GM12878 (cell line): Measurements from ENCODE around the gene TRPC3. TPM values are rescaled to one million over a fixed set of nuclear protein-coding genes. Genes with fewer than 3 reads are reported as not detected.

ENCODE experiments used
- ATAC-seq: fragments of 200-7000 bp; cut with Tn5 transposase; 3 replicates; pipeline ENCODE4 v1.9.1; 2020; ENCODE audit warnings: mild to moderate bottlenecking, moderate library complexity
- BruUV-seq: library from RNA; stranded (reverse); fragments of 400-500 nt; replicated peaks from 2 replicates; lab custom pipeline; 2021; lab: Mats Ljungman, UMichigan
- CTCF ChIA-PET: fragments of 300-600 bp; sonication (Branson Sonifier 250); formaldehyde crosslinking; extraction: SDS; loops from one replicate; lab custom pipeline; 2021; ENCODE audit warnings: inconsistent platforms; lab: Yijun Ruan, JAX
- POLR2A ChIA-PET: fragments of 350-600 bp; formaldehyde crosslinking; extraction: SDS; loops from one replicate; lab custom pipeline; 2021; ENCODE audit warnings: inconsistent platforms; lab: Charles Lee
- RAD21 ChIA-PET: fragments of 300-600 bp; sonication (Branson Sonifier 250); formaldehyde crosslinking; loops from one replicate; lab custom pipeline; 2023; ENCODE audit warnings: antibody characterized with exemption; ENCODE audit not compliant: unreplicated experiment; lab: Charles Lee
- SMC1A ChIA-PET: fragments of 300-600 bp; sonication (Branson Sonifier 250); formaldehyde crosslinking; loops from one replicate; lab custom pipeline; 2023; ENCODE audit not compliant: unreplicated experiment, uncharacterized antibody; lab: Charles Lee
- DNase-seq: peaks from one replicate; pipeline ENCODE4 v3.0.0-alpha.2; 2011; ENCODE audit warnings: low read depth, low spot score
- FAIRE-seq: peaks from 3 replicates; lab custom pipeline; 2011; peaks lifted over from hg19 to GRCh38; lab: Jason Lieb, UNC
- H2AFZ ChIP-seq: 2 replicates; pipeline ENCODE4 v1.6.0; 2011; ENCODE audit warnings: low read depth, low read length, control low read depth; ENCODE audit not compliant: control insufficient read depth
- H3K27ac ChIP-seq: 2 replicates; pipeline ENCODE4 v1.5.1; 2011; ENCODE audit warnings: control low read depth; ENCODE audit not compliant: control insufficient read depth, insufficient read depth
- H3K27me3 ChIP-seq, 2 experiments: replicated peaks in 1 of 2; 2 replicates each; pipeline versions ENCODE4 v1.6.0 to v1.6.1; 2011; ENCODE audit warnings: low read length in 1 of 2; ENCODE audit not compliant: control insufficient read depth in 2 of 2, insufficient read depth in 2 of 2
- H3K36me3 ChIP-seq, 2 experiments: 2 replicates each; pipeline ENCODE4 v1.5.1; 2011; ENCODE audit warnings: low read length in 1 of 2; ENCODE audit not compliant: control insufficient read depth in 2 of 2, insufficient read depth in 2 of 2
- H3K4me1 ChIP-seq: 2 replicates; pipeline ENCODE4 v1.6.1; 2011; ENCODE audit warnings: mild to moderate bottlenecking, low read length, moderate library complexity, mixed read lengths; ENCODE audit not compliant: control insufficient read depth, insufficient read depth
- H3K4me2 ChIP-seq: 2 replicates; pipeline ENCODE4 v1.6.0; 2011; ENCODE audit warnings: control low read depth; ENCODE audit not compliant: control insufficient read depth, insufficient read depth
- H3K4me3 ChIP-seq: fragments of 200-600 bp; sonication (generic); 2 replicates; pipeline ENCODE4 v1.5.1; 2016
- H3K79me2 ChIP-seq: 2 replicates; pipeline ENCODE4 v1.6.0; 2011; ENCODE audit warnings: low read length; ENCODE audit not compliant: control insufficient read depth, insufficient read depth
- H3K9ac ChIP-seq: 2 replicates; pipeline ENCODE4 v1.8.0; 2011; ENCODE audit warnings: low read length, control low read depth, mixed read lengths; ENCODE audit not compliant: control insufficient read depth, insufficient read depth
- H3K9me3 ChIP-seq: replicated peaks from 3 replicates; pipeline ENCODE4 v1.5.1; 2011; ENCODE audit warnings: mild to moderate bottlenecking, low read length; ENCODE audit not compliant: control insufficient read depth, insufficient read depth
- H4K20me1 ChIP-seq: 2 replicates; pipeline ENCODE4 v1.6.0; 2011; ENCODE audit not compliant: control insufficient read depth, insufficient read depth
- ASH2L ChIP-seq: fragments of 300-600, 200-600 bp; sonication (generic); IDR thresholded peaks from 2 replicates; pipeline ENCODE4 v1.6.1; 2017; ENCODE audit warnings: low read depth, mild to moderate bottlenecking, borderline replicate concordance
- HCFC1 ChIP-seq: fragments of 150-350 bp; IDR thresholded peaks from 2 replicates; pipeline ENCODE4 v1.6.1; 2014; ENCODE audit warnings: low read length
- PBX3 ChIP-seq: IDR thresholded peaks from 2 replicates; pipeline ENCODE4 v1.6.1; 2011; ENCODE audit warnings: mild to moderate bottlenecking, low read depth, low read length, moderate library complexity; ENCODE audit not compliant: insufficient replicate concordance
- SMARCA5 ChIP-seq: fragments of 450-650 bp; IDR thresholded peaks from 2 replicates; pipeline ENCODE4 v1.6.1; 2017; ENCODE audit warnings: mild to moderate bottlenecking
- ZBED1 ChIP-seq: IDR thresholded peaks from 2 replicates; pipeline ENCODE4 v1.6.1; 2016; ENCODE audit warnings: borderline replicate concordance
- WGBS: methylation state at CpG from one replicate; pipeline ENCODE4 v1.1.6; 2016; ENCODE audit warnings: low lambda C conversion rate; ENCODE audit not compliant: insufficient replicate concordance, insufficient coverage; ENCODE audit errors: missing lambda C conversion rate; 5-methylcytosine and 5-hydroxymethylcytosine counted together
- in situ Hi-C: fragments of 300-500 bp; cut with MboI; formaldehyde crosslinking; loops from 9 replicates; pipeline ENCODE4 v1.14.3; 2018; ENCODE audit warnings: mixed read lengths
- intact Hi-C: fragments of 100-400 bp; cut with micrococcal nuclease; formaldehyde crosslinking; loops from one replicate; pipeline ENCODE4 v1.14.2; 2022; ENCODE audit not compliant: unreplicated experiment
- polyA plus RNA-seq, 11 experiments: library from polyadenylated mRNA; depleted of rRNA in 4 of 11; unstranded in 6 of 11; stranded (reverse) in 5 of 11; fragments of >200 nt; fragmentation: Nextera tagmentation in 4 of 11; fragmentation: Illumina TruSeq in 1 of 11; extraction: Ambion mirVana in 4 of 11; extraction: Trizol in 1 of 11; gene quantifications; 1 replicate in 1 of 11; 2 replicates in 10 of 11; pipeline versions ENCODE4 v1.2.1 to v1.2.3, GENCODE V29; 2011 to 2016; ENCODE audit warnings: inconsistent platforms in 2 of 11, missing spikeins in 2 of 11, low read depth in 1 of 11
- total RNA-seq, 4 experiments: library from RNA; depleted of rRNA in 3 of 4; stranded (reverse); fragments of >200 nt in 3 of 4; fragmentation: Illumina TruSeq in 1 of 4; extraction: Trizol in 1 of 4; gene quantifications; 2 replicates each; pipeline versions ENCODE4 v1.2.1 to v1.2.3, GENCODE V29; 2013 to 2021

TRPC3 gene
- total and polyA plus RNA-seq, 10 of the 15 experiments (the other 5 are each of a cell fraction or from before 2014, with no cell fraction given), result not detected

GRCh38 chr4:121838136-121838535, 113.7 kb downstream of the TRPC3 start (continued):
- TF ChIP-seq ZBED1 (no peak), PBX3 (no peak), ASH2L (no peak)

GRCh38 chr4:121829511-121829910, 122.3 kb downstream of the TRPC3 start:
- no peak for TF ChIP-seq HCFC1
- TF ChIP-seq SMARCA5, result no peak
- Histone ChIP-seq H3K4me3 (no peak overlapping the region), H3K36me3 (no peaks in the 10 kb centered on the region), H3K27ac (no peak overlapping the region), H3K4me2 (no peak overlapping the region), H3K79me2 (no peaks in the 10 kb centered on the region), H2AFZ (no peak overlapping the region), H3K9me3 (no peaks in the 10 kb centered on the region), H3K27me3 (no peaks in the 10 kb centered on the region), H3K4me1 (no peaks in the 10 kb centered on the region), H4K20me1 (no peaks in the 10 kb centered on the region), H3K9ac (no peak overlapping the region)
- in situ Hi-C loops, result no loop called here
- ATAC-seq (no peak), FAIRE-seq (no peak), DNase-seq (no peak)
- POLR2A ChIA-PET, result interaction anchor here (1.0 kb wide), 1 partner anchor 10 kb away, joined by 3 read pairs; no protein-coding TSS in a partner anchor
- CTCF ChIA-PET, result interaction anchor here (1.1 to 1.5 kb wide), 3 partner anchors 41 to 367 kb away, joined by 3 to 4 read pairs (median 3); partner anchors contain the start of gene BBS7
- intact Hi-C loops, result no loop called here
- BruUV-seq, result no TSS peak
- SMC1A ChIA-PET, result interaction anchor here (0.7 to 1.8 kb wide), 3 partner anchors 10 to 35 kb away, joined by 3 to 7 read pairs (median 4); no protein-coding TSS in a partner anchor
- RAD21 ChIA-PET, result no interaction called here
- 84% methylated on average over 5 of the region's 5 CpGs for WGBS

Other genes with a start within 250 kb of the TRPC3 start
- not detected in 2 replicates for gene SMIM43, start 186.9 kb downstream of the TRPC3 start, total RNA-seq (2014; rRNA removed)
- gene SMIM43, start 186.9 kb downstream of the TRPC3 start, total RNA-seq (2014; rRNA removed; fragmentation: Illumina TruSeq; extraction: Trizol), result not detected in 2 replicates
- gene SMIM43, start 186.9 kb downstream of the TRPC3 start, total RNA-seq (2021), result not detected in 2 replicates
- gene SMIM43, start 186.9 kb downstream of the TRPC3 start, polyA plus RNA-seq (2011; rRNA removed), result 0.04 and 0.12 TPM in 2 replicates
- not detected in 2 replicates for gene SMIM43, start 186.9 kb downstream of the TRPC3 start, polyA plus RNA-seq (2014; fragmentation: Illumina TruSeq; extraction: Trizol)
- gene SMIM43, start 186.9 kb downstream of the TRPC3 start, polyA plus RNA-seq (2014; fragmentation: Nextera tagmentation; extraction: Ambion mirVana), result not detected
- not detected in 2 replicates for gene SMIM43, start 186.9 kb downstream of the TRPC3 start, polyA plus RNA-seq (2014; rRNA removed)
- not detected for gene SMIM43, start 186.9 kb downstream of the TRPC3 start, polyA plus RNA-seq (2016; fragmentation: Nextera tagmentation; extraction: Ambion mirVana)
- gene EXOSC9, start 150.7 kb downstream of the TRPC3 start, total RNA-seq (2014; rRNA removed), result 50.7 and 72.1 TPM in 2 replicates
- gene EXOSC9, start 150.7 kb downstream of the TRPC3 start, total RNA-seq (2014; rRNA removed; fragmentation: Illumina TruSeq; extraction: Trizol), result 88.1 and 89.7 TPM in 2 replicates
- 49.0 and 50.5 TPM in 2 replicates for gene EXOSC9, start 150.7 kb downstream of the TRPC3 start, total RNA-seq (2021)
- gene EXOSC9, start 150.7 kb downstream of the TRPC3 start, polyA plus RNA-seq (2011; rRNA removed), result 102 and 141 TPM in 2 replicates
- 102 and 123 TPM in 2 replicates for gene EXOSC9, start 150.7 kb downstream of the TRPC3 start, polyA plus RNA-seq (2014; fragmentation: Illumina TruSeq; extraction: Trizol)
- 100 to 1,000 TPM; 115 to 131 TPM for gene EXOSC9, start 150.7 kb downstream of the TRPC3 start, polyA plus RNA-seq (2014; fragmentation: Nextera tagmentation; extraction: Ambion mirVana)
- gene EXOSC9, start 150.7 kb downstream of the TRPC3 start, polyA plus RNA-seq (2014; rRNA removed), result 59.0 and 70.6 TPM in 2 replicates
- gene EXOSC9, start 150.7 kb downstream of the TRPC3 start, polyA plus RNA-seq (2016; fragmentation: Nextera tagmentation; extraction: Ambion mirVana), result 10 to 100 TPM; 80.4 to 81.0 TPM
- gene CCNA2, start 128.2 kb downstream of the TRPC3 start, total RNA-seq (2014; rRNA removed), result 98.9 and 106 TPM in 2 replicates
- gene CCNA2, start 128.2 kb downstream of the TRPC3 start, total RNA-seq (2014; rRNA removed; fragmentation: Illumina TruSeq; extraction: Trizol), result 92.4 and 94.3 TPM in 2 replicates
- gene CCNA2, start 128.2 kb downstream of the TRPC3 start, total RNA-seq (2021), result 69.6 and 74.1 TPM in 2 replicates
- gene CCNA2, start 128.2 kb downstream of the TRPC3 start, polyA plus RNA-seq (2011; rRNA removed), result 99.3 and 153 TPM in 2 replicates
- 96.5 and 112 TPM in 2 replicates for gene CCNA2, start 128.2 kb downstream of the TRPC3 start, polyA plus RNA-seq (2014; fragmentation: Illumina TruSeq; extraction: Trizol)
- 10 to 100 TPM; 21.8 to 34.7 TPM for gene CCNA2, start 128.2 kb downstream of the TRPC3 start, polyA plus RNA-seq (2014; fragmentation: Nextera tagmentation; extraction: Ambion mirVana)
- 57.8 and 68.2 TPM in 2 replicates for gene CCNA2, start 128.2 kb downstream of the TRPC3 start, polyA plus RNA-seq (2014; rRNA removed)
- gene CCNA2, start 128.2 kb downstream of the TRPC3 start, polyA plus RNA-seq (2016; fragmentation: Nextera tagmentation; extraction: Ambion mirVana), result 100 to 1,000 TPM; 137 to 153 TPM
- 5.9 and 7.7 TPM in 2 replicates for gene BBS7, start 81.6 kb downstream of the TRPC3 start, total RNA-seq (2014; rRNA removed)
- 9.0 and 9.2 TPM in 2 replicates for gene BBS7, start 81.6 kb downstream of the TRPC3 start, total RNA-seq (2014; rRNA removed; fragmentation: Illumina TruSeq; extraction: Trizol)
- gene BBS7, start 81.6 kb downstream of the TRPC3 start, total RNA-seq (2021), result 9.0 and 10.1 TPM in 2 replicates
- 12.9 and 18.9 TPM in 2 replicates for gene BBS7, start 81.6 kb downstream of the TRPC3 start, polyA plus RNA-seq (2011; rRNA removed)
- gene BBS7, start 81.6 kb downstream of the TRPC3 start, polyA plus RNA-seq (2014; fragmentation: Illumina TruSeq; extraction: Trizol), result 8.1 and 9.3 TPM in 2 replicates
- 1 to 10 TPM; 7.4 to 8.8 TPM for gene BBS7, start 81.6 kb downstream of the TRPC3 start, polyA plus RNA-seq (2014; fragmentation: Nextera tagmentation; extraction: Ambion mirVana)
- 5.2 and 7.8 TPM in 2 replicates for gene BBS7, start 81.6 kb downstream of the TRPC3 start, polyA plus RNA-seq (2014; rRNA removed)
- gene BBS7, start 81.6 kb downstream of the TRPC3 start, polyA plus RNA-seq (2016; fragmentation: Nextera tagmentation; extraction: Ambion mirVana), result 10 to 100 TPM; 15.1 to 15.2 TPM
- gene BLTP1, start 200.3 kb upstream of the TRPC3 start, total RNA-seq (2014; rRNA removed), result 22.4 and 26.4 TPM in 2 replicates
- gene BLTP1, start 200.3 kb upstream of the TRPC3 start, total RNA-seq (2014; rRNA removed; fragmentation: Illumina TruSeq; extraction: Trizol), result 29.0 and 33.3 TPM in 2 replicates
- gene BLTP1, start 200.3 kb upstream of the TRPC3 start, total RNA-seq (2021), result 17.3 and 18.8 TPM in 2 replicates
- 38.1 and 52.1 TPM in 2 replicates for gene BLTP1, start 200.3 kb upstream of the TRPC3 start, polyA plus RNA-seq (2011; rRNA removed)
- gene BLTP1, start 200.3 kb upstream of the TRPC3 start, polyA plus RNA-seq (2014; fragmentation: Illumina TruSeq; extraction: Trizol), result 20.8 and 29.3 TPM in 2 replicates
- 1 to 10 TPM; 3.4 to 4.5 TPM for gene BLTP1, start 200.3 kb upstream of the TRPC3 start, polyA plus RNA-seq (2014; fragmentation: Nextera tagmentation; extraction: Ambion mirVana)
- 13.7 and 13.8 TPM in 2 replicates for gene BLTP1, start 200.3 kb upstream of the TRPC3 start, polyA plus RNA-seq (2014; rRNA removed)
- gene BLTP1, start 200.3 kb upstream of the TRPC3 start, polyA plus RNA-seq (2016; fragmentation: Nextera tagmentation; extraction: Ambion mirVana), result 1 to 10 TPM; 4.9 to 5.2 TPM